NOMO-1 treated with DMSO at 0.1 percent for 48 hours (cell line): ENCODE results near the gene PEA15.

ENCODE experiments used
- DNase-seq: peaks from one replicate; lab custom pipeline; 2025; ENCODE audit not compliant: unreplicated experiment; lab: John Stamatoyannopoulos, UW

Gene PEA15, protein sequence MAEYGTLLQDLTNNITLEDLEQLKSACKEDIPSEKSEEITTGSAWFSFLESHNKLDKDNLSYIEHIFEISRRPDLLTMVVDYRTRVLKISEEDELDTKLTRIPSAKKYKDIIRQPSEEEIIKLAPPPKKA

DNA sequence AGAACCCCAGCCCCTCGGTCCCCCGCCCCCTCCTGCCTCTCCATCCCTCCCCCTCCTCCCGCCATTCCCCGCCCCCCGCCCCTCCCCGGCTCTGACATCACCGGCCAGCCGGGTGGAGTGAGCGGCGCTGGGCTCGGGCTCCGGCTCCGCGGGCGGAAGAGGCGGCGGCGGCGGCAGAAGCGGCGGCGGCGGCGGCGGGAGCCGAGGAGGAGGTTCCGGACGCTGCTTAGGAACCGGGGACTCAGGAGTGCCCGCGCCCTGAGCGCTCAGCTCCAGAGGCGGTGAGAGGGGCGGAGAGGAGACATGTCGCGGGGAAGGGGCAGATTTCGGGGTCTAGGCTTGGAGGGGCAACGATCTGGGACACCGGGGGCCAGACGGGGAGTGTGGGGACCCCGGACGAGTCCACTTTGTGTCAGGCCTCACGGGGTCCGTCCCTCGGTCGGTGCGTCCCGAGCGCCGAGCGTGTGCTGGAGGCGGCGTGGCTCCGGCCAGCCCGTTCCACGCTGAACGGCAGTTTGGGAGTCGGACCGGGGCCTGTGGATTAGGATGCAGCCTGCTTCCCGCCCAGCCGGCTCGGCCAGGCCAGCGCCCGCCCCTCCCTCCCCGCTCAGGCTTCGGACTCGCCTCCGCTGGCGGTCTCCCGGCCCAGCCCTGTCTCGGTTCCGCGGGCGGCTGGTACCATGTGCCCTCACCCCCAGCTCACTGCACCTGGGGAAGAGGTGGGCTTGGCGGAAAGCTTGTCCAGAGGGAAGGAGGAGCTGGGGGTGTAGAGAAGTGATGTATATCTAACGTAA, at the start of gene PEA15:
TSS of gene PEA15 (plus strand) at position 143 of the 794 bp plus-strand sequence. CDS start 6,161 bp downstream, outside the sequence.
- DNase-seq: peak; percentile 24

DNA sequence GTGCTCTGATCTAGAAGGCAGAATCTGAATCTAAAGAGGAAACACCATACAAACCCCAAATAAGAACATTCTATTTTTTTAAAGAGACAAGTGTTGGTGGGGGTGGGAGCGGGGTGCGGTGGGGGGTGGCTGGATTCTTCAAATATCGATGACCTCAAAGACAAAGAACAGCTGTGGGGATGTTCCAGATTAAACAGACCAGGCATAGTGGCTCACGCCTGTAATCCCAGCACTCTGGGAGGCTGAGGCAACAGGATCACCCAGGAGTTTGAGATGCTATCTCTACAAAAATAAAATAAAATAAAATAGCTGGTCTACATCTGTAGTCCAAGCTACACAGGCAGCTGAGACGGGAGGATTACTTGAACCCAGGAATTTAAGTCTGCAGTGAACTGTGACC, 48.8 kb upstream of the PEA15 start:
- DNase-seq: no peak

DNA sequence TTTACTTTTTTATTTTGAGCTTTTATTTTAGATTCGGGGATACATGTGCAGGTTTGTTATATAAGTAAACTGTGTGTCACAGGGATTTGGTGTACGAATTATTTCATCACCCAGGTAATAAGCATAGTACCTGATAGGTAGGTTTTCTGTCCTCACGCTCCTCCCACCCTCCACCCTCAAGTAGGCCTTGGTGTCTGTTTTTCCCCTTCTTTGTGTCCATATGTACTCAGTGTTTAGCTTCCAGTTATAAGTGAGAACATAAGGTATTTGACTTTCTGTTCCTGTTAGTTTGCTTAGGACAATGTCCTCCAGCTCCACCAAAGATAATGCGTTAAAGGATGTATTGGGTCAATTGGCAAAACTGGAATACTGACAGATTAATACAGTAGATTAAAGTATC, 48.0 kb upstream of the PEA15 start:
- no peak for DNase-seq

DNA sequence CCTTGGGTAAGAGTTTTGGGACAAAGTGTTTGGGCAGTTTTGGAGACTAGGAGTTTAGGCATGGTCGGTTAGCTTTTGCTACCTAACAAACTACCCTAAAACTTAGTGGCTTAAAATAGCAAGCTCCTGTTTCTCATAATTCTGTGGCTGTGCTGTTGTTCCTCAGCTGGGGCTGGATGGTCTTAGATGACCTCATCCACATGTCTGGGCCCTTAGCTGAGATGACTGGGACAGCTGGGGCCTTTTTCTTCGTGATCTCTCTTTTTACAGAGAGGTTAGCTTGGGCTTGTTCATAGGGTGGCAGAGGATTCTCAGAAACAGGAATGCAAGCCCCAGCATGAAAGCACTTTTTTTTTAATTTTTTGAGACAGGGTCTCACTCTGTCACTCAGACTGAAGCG, 47.2 kb upstream of the PEA15 start:
- DNase-seq: no peak

DNA sequence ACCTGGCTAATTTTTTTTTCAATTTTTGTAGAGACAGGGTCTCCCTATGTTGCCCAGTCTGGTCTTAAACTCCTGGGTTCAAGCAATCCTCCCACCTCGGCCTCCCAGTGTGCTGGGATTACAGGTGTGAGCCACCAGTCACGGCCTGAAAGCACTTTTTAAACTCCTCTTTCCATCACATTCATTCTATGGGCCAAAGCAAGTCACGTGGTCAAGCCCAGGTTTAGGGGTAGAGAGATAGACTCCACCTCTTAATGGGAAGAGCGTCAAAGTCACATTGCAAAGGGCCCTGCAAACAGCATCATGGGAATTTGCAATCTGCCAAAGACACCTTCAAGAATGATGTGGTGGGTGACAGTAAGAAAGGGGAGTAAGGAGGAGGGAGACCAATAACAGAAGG, 46.6 kb upstream of the PEA15 start:
- DNase-seq: no peak

DNA sequence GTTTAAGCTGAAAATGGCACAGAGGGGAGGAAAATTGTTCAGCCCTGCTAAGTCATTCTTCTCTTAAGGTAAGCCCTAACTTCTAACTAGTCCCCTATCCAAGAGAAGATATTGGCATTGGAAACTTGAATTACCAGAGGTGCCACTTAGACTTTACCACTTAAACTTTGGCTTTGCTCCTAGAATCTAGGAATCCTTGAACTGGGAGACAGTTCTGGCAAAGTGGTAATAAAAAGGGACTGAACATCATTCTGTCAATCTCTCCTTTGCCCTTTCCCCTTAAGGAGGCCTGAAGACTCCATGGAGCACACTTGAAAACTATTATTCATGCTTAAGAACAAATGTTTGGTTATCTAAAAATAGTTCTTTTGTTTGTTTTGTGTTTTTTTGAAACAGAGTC, 45.3 kb upstream of the PEA15 start:
- DNase-seq: no peak

DNA sequence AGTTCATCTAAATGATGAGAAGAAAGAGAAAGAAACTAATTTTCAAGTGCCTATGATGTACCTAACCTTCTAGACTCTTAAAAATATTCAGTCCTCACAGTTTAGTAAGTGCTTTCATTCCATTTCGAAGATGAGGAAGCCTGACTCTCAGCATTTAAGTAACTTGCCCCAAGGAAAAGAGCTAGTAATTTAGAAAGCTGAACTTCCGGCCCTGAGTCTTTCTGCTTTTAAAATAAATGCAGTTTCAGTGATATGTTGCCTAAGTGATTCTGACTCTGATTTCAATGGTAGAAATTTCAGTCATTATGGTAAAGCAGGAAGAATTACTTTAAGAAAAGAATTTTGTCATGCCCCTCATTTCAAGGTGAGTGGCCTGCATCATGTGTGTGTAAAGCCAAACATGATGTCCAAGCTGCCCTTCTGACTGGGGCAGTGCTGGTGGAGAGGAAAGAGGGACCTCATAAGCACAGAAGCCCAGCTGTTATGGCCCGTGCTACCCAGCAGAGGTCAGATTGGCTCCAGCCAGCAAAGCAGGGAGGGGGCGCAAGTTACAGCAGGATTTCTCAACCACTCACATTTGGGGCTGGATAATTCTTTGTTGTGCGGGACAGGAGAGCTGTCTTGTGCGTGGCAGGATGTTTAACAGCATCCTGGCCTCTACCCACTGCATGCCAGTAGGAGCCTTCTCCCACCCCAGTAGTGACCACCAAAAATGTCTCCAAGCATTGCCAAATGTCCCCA, 43.0 kb upstream of the PEA15 start:
- no peak for DNase-seq

DNA sequence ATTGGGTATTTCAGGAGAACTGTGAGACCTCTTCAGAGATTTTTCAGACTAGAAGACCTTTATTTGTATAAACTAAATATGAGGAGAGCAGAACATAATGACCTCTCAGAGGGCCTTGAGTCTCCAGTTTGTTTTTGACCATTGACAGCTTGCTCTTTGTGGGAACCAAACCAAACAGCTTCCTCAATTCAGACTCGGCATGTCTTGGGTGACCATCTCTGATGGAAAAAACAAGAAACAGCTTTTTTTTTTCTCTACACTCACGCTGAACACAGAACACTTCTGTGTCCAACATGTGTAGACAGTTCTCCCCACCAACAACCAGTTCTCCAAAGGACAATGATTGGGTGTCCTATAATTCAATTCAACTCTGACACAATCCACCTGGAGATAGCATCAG, 42.3 kb upstream of the PEA15 start:
- DNase-seq: peak; percentile 10

DNA sequence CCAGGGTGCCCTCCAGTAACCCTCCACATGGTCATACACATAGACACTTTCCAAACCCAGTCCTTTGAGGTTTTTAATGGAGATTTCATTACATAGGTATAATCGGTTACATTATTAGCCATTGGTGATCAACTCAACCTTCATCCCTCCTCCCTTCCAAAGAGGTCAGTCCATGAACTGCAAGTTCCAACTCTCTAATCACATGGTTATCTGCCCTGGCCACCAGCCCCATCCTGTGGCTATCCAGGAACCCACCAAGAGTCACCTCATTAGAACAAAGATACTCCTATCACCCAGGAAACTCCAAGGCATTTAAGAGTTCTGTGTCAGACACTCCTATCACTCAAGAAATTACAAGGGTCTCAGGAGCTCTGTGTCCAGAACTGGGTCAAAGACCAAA, 41.6 kb upstream of the PEA15 start:
- no peak for DNase-seq

DNA sequence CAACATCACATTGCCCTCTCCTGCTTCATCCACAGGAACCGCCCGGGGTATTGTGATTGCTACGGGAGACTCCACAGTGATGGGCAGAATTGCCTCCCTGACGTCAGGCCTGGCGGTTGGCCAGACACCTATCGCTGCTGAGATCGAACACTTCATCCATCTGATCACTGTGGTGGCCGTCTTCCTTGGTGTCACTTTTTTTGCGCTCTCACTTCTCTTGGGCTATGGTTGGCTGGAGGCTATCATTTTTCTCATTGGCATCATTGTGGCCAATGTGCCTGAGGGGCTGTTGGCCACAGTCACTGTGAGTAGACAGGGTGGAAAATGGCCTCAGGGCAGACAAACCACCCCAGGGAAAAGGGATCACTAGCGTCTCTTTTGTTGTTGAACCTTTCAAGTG, 41.1 kb upstream of the PEA15 start:
- no peak for DNase-seq

DNA sequence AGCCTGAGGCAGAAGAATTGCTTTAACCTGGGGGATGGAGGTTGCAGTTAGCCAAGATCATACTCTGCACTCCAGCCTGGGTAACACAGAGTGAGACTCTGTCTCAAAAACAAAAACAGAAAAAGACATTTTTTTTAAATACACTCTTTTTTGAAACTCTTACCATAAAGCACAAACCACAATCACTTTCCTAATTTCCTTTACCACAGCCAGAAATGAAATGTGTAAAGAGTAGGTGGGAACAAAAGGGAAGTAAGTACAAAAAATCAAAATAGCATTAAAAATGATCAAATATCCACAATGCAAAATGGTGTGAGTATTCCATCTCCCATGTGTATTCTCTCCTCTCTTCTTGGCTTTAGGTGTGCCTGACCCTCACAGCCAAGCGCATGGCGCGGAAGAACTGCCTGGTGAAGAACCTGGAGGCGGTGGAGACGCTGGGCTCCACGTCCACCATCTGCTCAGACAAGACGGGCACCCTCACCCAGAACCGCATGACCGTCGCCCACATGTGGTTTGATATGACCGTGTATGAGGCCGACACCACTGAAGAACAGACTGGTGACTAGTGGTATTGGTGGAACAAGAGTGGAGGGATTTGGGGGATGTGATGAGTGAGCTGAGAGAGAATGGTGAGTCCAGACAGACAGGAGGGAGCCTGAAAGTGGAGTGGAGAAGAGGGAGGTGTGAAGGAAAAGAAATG, 38.9 kb upstream of the PEA15 start:
- DNase-seq: peak; percentile 77

DNA sequence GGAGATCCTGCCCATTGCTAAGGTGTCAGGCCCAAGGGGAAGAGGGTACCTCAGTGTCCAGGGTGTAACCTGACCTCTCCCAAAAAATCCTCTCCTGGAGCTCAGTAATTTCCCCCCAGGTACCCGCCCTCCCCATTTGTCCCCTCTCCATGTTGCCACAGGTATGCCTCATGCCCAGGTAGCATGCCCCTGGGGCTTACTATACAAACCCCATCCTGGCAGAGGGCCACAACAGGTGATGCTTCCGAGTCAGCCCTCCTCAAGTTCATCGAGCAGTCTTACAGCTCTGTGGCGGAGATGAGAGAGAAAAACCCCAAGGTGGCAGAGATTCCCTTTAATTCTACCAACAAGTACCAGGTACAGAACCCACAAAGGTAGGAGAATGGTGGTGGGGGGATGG, 38.1 kb upstream of the PEA15 start:
- no peak for DNase-seq

DNA sequence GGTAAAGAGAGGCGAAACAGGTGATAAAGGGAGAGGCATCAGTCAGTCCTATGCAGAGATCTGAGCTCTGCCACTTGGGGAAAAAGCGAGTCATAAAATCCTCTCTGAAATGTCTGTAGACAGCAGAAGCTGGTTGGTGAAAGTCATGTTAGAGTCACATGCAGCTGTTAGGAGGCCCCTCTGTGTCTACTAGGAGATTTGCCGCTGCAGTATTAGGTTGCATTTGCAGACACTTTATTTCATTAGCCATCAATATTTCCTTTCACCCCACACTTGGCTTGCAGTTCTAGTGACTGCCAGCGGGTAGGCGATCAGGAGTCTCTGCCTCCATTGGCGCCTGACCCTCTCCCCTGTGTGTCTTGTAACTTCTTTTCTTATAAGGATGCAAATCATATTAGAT, 37.6 kb upstream of the PEA15 start:
- DNase-seq: no peak

DNA sequence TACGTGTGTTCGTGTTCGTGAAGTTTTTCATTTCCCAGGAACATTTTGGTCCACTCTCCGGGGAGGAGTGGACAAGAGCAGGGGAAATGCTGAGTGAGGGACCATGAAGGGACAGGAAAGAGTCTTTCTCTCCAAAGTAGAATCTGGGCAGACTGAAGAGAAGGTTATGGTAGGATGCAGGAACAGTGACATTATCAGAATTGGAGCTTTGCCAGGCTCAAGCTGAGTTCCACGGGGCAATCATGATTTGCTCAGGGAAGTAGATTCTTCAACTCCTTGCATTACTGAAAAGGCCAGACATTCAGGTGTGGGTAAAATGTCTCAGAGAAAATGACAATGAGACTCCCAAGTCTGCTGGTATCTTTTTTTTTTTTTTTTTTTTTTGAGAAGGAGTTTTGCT, 37.2 kb upstream of the PEA15 start:
- DNase-seq: no peak

DNA sequence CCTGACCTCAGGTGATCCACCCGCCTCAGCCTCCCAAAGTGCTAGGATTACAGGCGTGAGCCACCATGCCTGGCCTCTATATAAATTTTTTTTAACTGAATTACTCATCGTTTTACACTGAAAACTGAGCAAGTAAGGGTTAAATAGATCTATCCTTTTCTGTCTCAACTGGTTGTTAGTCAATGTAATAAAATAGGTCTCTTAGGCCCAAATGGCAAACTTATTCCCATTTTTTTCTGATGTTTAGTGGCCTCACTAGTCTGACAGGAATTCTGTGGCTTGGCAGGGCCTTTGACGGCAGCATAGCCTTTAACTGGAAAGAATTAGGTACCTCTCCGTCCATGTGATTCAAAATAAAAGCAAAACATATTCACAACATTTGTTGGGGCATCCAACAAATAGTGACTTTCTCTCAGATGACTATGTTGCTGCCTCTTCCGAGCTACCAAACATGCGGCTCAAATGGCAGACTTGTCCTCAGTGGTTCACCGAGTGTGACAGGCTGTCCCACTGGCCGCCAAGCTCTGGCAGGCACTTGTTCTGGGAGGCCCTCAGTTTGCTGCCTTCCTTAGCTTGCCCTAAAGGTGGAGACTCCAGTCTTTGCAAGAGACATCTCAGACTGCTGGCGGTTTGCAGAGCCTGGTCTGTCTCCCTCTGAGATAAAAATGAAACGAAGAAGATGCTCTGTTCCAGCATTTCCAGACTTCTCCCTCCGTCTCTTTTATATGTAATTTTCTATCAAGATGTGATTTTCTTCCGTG, 36.4 kb upstream of the PEA15 start:
- DNase-seq: no peak

DNA sequence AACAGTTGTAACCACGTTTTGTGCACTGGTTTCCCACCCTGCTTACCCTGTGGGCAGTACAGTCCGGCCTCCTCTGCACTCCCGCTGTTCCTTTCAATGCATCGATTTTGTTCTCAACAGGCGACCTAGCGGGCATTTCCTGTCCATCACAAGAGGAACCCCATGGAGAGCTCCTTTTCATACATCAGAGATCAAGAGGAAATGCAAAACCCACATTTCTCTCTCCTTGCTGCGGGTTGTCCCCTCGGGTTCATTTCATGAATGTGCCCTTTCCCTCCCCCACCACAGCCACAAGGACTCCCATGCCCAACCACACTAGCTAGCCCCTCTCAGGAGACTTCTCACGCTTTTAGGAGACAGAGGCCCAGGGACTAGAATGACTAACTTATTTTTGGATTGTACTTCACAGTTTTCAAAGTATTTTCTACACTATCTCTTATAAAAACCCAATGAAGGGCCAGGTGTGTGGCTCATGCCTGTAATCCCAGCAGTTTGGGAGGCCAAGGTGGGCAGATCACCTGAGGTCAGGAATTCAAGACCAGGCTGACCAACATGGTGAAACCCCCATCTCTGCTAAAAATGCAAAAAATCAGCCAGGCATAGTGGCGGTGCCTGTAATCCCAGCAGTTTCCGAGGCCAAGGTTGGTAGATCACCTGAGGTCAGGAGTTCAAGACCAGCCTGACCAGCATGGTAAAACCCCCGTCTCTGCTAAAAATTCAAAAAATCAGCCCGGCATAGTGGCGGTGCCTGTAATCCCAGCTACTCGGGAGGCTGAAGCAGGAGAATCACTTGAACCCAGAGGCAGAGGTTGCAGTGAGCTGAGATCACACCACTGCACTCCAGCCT, 35.4 kb upstream of the PEA15 start:
- DNase-seq: peak; percentile 43

DNA sequence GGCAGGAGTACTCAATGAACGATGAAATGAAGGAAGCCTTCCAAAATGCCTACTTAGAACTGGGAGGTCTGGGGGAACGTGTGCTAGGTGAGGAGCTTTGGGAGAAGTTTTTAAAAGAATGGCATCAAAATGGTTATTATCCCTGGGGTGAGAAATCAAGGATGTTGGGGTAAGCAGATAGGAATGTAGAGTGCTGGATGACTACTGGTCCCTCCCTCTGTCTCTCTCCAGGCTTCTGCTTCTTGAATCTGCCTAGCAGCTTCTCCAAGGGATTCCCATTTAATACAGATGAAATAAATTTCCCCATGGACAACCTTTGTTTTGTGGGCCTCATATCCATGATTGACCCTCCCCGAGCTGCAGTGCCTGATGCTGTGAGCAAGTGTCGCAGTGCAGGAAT, 33.8 kb upstream of the PEA15 start:
- no peak for DNase-seq

DNA sequence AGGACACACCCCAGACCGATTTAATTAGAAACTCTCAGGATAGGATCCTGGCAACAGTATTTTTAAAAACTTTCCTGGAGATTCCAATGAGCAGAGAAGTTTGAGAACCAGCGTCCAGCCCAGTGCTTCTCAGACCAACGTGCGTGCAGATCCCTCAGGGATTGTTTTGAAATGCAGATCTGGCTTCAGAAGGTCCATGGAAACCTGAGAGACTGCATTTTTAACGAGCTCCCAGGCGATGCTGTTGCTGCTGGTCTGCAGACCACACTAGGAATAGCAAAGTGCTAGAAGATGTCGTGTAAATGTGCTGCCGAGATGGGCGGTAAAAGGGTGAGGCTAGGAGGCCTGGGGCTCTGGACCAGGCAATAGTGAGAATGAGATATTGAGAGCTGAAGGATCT, 33.2 kb upstream of the PEA15 start:
- DNase-seq: no peak

DNA sequence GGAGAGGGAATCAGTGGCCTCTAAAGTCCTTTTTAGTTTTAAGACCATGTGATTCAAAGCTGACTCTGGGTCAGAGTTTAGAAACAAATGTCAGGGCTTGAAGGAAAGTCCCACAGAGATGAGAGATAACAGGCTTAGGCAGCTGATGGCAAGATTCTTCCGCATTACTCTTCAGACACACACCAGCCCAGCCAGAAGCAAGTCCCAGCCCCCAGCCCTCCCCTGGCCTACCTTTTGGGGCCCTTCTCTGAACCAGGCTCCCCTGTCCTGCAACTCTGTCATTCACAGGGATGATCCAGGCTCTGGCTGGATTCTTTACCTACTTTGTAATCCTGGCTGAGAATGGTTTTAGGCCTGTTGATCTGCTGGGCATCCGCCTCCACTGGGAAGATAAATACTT, 28.0 kb upstream of the PEA15 start:
- DNase-seq: no peak

DNA sequence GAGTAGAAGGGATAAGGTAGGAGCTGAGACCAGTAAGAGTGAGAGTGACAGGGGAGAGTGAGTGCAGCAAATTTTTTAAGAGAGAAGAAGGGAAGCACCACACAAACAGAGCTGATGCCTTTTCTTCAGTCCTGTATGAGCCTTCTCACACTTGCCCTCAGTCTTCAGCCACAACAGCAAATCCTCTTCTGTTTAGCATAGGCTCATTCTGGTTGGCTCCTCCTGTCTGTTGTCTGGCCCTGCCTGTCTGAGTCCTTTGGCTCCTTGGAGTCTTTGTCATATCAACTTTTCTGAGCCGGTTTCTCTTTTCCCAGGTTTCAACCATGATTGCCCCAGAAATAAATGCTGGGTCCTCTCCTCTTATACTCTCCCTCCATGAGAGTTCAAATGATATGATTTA, 27.5 kb upstream of the PEA15 start:
- DNase-seq: no peak
